ENCODE results near the gene PBRM1. TPM values are rescaled to one million over a fixed set of nuclear protein-coding genes. Genes with fewer than 3 reads are reported as not detected.

The PBRM1 gene
- total RNA-seq, 4 donors from 2014 or later: 111 to 165 (median 125) TPM

- H3K4me3 ChIP-seq (replicated peaks in 1 of 3): no peak overlapping the region
- no peak for DNase-seq
- no peaks in the 10 kb centered on the region for H3K9me3 ChIP-seq
- no peak for TF ChIP-seq POLR2A (IDR thresholded peaks at IDR 0.05)
- no peak for TF ChIP-seq CTCF (IDR thresholded peaks at IDR 0.05)
- WGBS, 2 donors: 62 to 81% methylated on average over 7 of the region's 8 CpGs
- H3K27me3 ChIP-seq: no peaks in the 10 kb centered on the region
- no peak overlapping the region for H3K27ac ChIP-seq
- no peaks in the 10 kb centered on the region for H3K36me3 ChIP-seq
- H3K4me1 ChIP-seq: no peaks in the 10 kb centered on the region
- intact Hi-C loops (cut with DNase I): no loop called here
Measured at GRCh38 chr3:52512105-52512504, 173.6 kb downstream of the PBRM1 start.

GRCh38 chr3:52511509-52511908 lies 174.2 kb downstream of the PBRM1 start:
- intact Hi-C loops (cut with DNase I): no loop called here
- H3K9me3 ChIP-seq: no peaks in the 10 kb centered on the region
- no peak for DNase-seq

GRCh38 chr3:52509753-52510328 lies 175.9 kb downstream of the PBRM1 start:
- Histone ChIP-seq H3K4me1 (no peaks in the 10 kb centered on the region), H3K27ac (no peak overlapping the region), H3K9me3 (no peaks in the 10 kb centered on the region), H3K36me3 (no peaks in the 10 kb centered on the region), H3K4me3 (replicated peaks in 1 of 3) (no peak overlapping the region), H3K27me3 (no peaks in the 10 kb centered on the region)
- intact Hi-C loops (cut with DNase I): no loop called here
- DNase-seq: no peak
- TF ChIP-seq CTCF (IDR thresholded peaks at IDR 0.05) (no peak), POLR2A (IDR thresholded peaks at IDR 0.05) (no peak)
- WGBS, 2 donors: 72% methylated on average over 6 to 10 of the region's 12 CpGs

More at GRCh38 chr3:52511509-52511908, 174.2 kb downstream of the PBRM1 start:
- H3K4me1 ChIP-seq: no peaks in the 10 kb centered on the region
- TF ChIP-seq POLR2A (IDR thresholded peaks at IDR 0.05) (no peak), CTCF (IDR thresholded peaks at IDR 0.05) (no peak)
- WGBS, 2 donors: 84 to 92% methylated on average over 5 to 7 of the region's 7 CpGs
- H3K27me3 ChIP-seq: no peaks in the 10 kb centered on the region
- H3K36me3 ChIP-seq: no peaks in the 10 kb centered on the region
- no peak overlapping the region for H3K4me3 ChIP-seq (replicated peaks in 1 of 3)
- H3K27ac ChIP-seq: no peak overlapping the region

GRCh38 chr3:52507359-52507758 lies 178.4 kb downstream of the PBRM1 start:
- Histone ChIP-seq H3K9me3 (no peaks in the 10 kb centered on the region), H3K27me3 (no peaks in the 10 kb centered on the region), H3K27ac (no peak overlapping the region), H3K4me1 (no peaks in the 10 kb centered on the region), H3K36me3 (no peaks in the 10 kb centered on the region), H3K4me3 (replicated peaks in 1 of 3) (no peak overlapping the region)
- 75 to 87% methylated on average over 5 of the region's 5 CpGs for WGBS, 2 donors
- no peak for TF ChIP-seq POLR2A (IDR thresholded peaks at IDR 0.05)
- TF ChIP-seq CTCF (IDR thresholded peaks at IDR 0.05): no peak
- DNase-seq: no peak
- intact Hi-C loops (cut with DNase I): no loop called here

- no peak for DNase-seq
- Histone ChIP-seq H3K27ac (no peak overlapping the region), H3K9me3 (no peaks in the 10 kb centered on the region), H3K36me3 (no peaks in the 10 kb centered on the region), H3K4me1 (no peaks in the 10 kb centered on the region), H3K4me3 (replicated peaks in 1 of 3) (no peak overlapping the region), H3K27me3 (no peaks in the 10 kb centered on the region)
- WGBS, 2 donors: 79 to 80% methylated on average over 9 to 17 of the region's 27 CpGs
- intact Hi-C loops (cut with DNase I): no loop called here
- TF ChIP-seq POLR2A (IDR thresholded peaks at IDR 0.05) (no peak), CTCF (IDR thresholded peaks at IDR 0.05) (no peak)
Measured at GRCh38 chr3:52506266-52506966, 179.3 kb downstream of the PBRM1 start.

Data from thyroid gland (tissue), 4 donors.